Mesodermal cell (in vitro differentiated cells): ENCODE measurements around the gene NKG7. TPM values are rescaled to one million over a fixed set of nuclear protein-coding genes. Genes with fewer than 3 reads are reported as not detected.
"Not testable (repeated sequence)": the region's sequence is repeated elsewhere in the genome, so short reads cannot be mapped to it uniquely, and the experiment has no call there.

Source experiments
- H3K27ac ChIP-seq: 2 replicates; pipeline ENCODE4 v1.7.0; 2013; ENCODE audit warnings: mild to moderate bottlenecking, low read depth, low read length, moderate library complexity; ENCODE audit not compliant: severe bottlenecking
- H3K36me3 ChIP-seq: 2 replicates; pipeline ENCODE4 v1.7.1; 2013; ENCODE audit warnings: mild to moderate bottlenecking, low read length, moderate library complexity; ENCODE audit not compliant: control insufficient read depth, insufficient read depth
- H3K4me1 ChIP-seq: one replicate; pipeline ENCODE4 v1.7.1; 2013; ENCODE audit warnings: mild to moderate bottlenecking, low read length; ENCODE audit not compliant: insufficient read depth, control insufficient read depth, poor library complexity, severe bottlenecking
- H3K4me3 ChIP-seq: 2 replicates; pipeline ENCODE4 v1.7.0; 2013; ENCODE audit warnings: low read length, control low read depth, mild to moderate bottlenecking; ENCODE audit not compliant: insufficient read depth, poor library complexity, severe bottlenecking; ENCODE audit errors: extremely low read depth
- H3K9me3 ChIP-seq: 2 replicates; pipeline ENCODE4 v1.7.1; 2013; ENCODE audit warnings: mild to moderate bottlenecking, low read length, moderate library complexity; ENCODE audit not compliant: control insufficient read depth
- WGBS, 2 experiments: methylation state at CpG; one replicate each; pipeline ENCODE4 v1.1.5; 2013; ENCODE audit warnings: missing lambda C conversion rate in 2 of 2; ENCODE audit not compliant: insufficient coverage in 2 of 2; 5-methylcytosine and 5-hydroxymethylcytosine counted together
- polyA plus RNA-seq, 2 experiments: library from polyadenylated mRNA; stranded (reverse); fragments of 50-300 nt; gene quantifications; one replicate each; pipeline ENCODE4 v1.2.3, GENCODE V29; 2013

Gene NKG7, protein sequence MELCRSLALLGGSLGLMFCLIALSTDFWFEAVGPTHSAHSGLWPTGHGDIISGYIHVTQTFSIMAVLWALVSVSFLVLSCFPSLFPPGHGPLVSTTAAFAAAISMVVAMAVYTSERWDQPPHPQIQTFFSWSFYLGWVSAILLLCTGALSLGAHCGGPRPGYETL
- polyA plus RNA-seq (2013, experiment 1 of 2), result not detected
- polyA plus RNA-seq (2013, experiment 2 of 2), result not detected

- no peak within 1 kb of the TSS for H3K4me3 ChIP-seq
- no peaks in the 10 kb centered on the region for H3K9me3 ChIP-seq
- H3K4me1 ChIP-seq, result peaks cover 12% of the 10 kb centered on the region
These were observed at the start of gene NKG7 for GRCh38 chr19:51372649-51373504. Gene NKG7, minus strand, starts transcription at chr19:51372654. Its CDS starts 119 bp downstream, at chr19:51372535.

DNA sequence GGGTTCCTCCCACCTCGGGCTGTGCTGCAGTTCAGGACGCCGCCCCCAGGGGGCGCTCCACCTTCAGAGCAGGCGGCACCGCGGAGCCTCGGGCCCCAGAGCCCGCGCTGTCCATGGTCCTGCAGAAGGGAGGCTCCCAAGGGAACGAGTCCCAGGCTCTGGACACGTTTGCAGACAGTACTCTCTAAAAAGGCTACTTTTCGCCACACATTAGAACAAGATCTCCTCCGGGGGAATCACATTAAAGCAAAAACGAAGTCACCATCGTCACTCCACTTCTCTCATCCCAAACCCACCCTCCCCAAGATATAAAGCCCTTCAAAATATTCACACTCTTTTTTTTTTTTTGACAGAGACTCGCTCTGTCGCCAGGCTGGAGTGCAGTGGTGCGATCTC is 49.6 kb upstream of the NKG7 start:
- Histone ChIP-seq H3K9me3 (no peaks in the 10 kb centered on the region), H3K4me3 (no peak overlapping the region), H3K4me1 (no peaks in the 10 kb centered on the region), H3K36me3 (no peaks in the 10 kb centered on the region), H3K27ac (no peak overlapping the region)
- 1 to 12% methylated on average over 11 to 16 of the region's 19 CpGs for WGBS, 2 experiments

More at GRCh38 chr19:51372649-51373504, at the start of gene NKG7:
- Histone ChIP-seq H3K27ac (no peak within 1 kb of the TSS), H3K36me3 (no peaks in the 10 kb centered on the region)
- WGBS, 2 experiments, result 80 to 89% methylated on average over 1 of the region's 9 CpGs

- 5 to 28% methylated on average over 15 to 28 of the region's 39 CpGs for WGBS, 2 experiments
- H3K9me3 ChIP-seq, result no peaks in the 10 kb centered on the region
- H3K4me3 ChIP-seq, result no peak overlapping the region
- no peak overlapping the region for H3K27ac ChIP-seq
- no peaks in the 10 kb centered on the region for H3K4me1 ChIP-seq
- H3K36me3 ChIP-seq, result no peaks in the 10 kb centered on the region
These were observed 49.0 kb upstream of the NKG7 start for GRCh38 chr19:51421229-51422052.

DNA sequence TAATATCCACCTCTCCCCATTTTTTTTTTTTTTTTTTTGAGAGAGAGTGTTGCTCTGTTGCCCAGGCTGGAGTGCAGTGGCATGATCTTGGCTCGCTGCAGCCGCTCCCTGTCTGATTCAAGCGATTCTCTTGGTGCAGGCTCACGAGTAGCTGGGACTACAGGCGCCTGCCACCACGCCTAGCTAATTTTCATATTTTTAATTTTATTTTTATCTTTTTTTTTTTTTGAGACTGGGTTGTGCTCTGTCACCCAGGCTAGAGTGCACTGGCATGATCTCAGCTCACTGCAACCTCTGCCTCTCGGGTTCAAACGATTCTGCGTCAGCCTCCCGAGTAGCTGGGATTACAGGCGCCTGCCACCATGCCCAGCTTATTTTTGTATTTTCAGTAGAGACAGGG is 48.1 kb upstream of the NKG7 start:
- not testable (repeated sequence) for H3K27ac ChIP-seq, H3K4me1 ChIP-seq, H3K36me3 ChIP-seq, H3K4me3 ChIP-seq, H3K9me3 ChIP-seq
- WGBS, 2 experiments, result 91 to 94% methylated on average over 8 to 9 of the region's 11 CpGs

DNA sequence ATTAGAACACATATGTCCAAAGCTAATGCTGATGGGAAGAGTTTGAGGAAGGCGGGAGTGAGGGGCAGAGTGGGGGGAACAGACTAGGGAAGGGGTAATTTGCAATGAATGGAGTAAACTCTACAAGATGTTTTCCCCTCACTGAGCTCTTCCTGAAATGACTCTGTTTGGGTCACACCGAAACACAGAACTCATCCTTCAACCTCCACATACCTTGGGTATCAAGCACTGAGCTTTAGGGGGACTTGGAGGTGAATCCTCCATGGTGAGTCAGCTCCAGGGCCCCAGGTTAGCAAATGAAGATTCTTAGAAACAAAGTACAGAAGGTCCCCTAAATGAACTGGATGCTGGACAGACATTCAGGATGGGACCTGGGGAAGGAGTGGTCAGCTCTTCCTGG is 46.3 kb upstream of the NKG7 start:
- H3K27ac ChIP-seq, result no peak overlapping the region

DNA sequence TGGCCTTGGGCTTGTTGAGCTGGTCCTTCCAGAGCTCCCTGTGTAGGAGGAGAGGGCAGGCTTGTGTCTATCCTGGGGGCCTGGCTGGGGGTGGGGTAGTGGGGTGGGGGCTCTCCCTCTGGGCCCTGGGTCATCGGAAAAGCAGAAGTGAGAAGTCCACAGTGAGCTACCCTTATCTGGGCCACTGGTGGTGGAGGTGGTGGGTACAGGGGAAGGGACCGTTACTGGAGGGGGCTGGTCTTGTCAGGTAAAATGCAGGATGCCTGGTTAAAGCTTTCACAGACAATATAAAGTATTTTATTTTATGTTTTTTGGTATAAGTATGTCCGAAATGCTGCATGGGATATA is 45.3 kb upstream of the NKG7 start:
- no peaks in the 10 kb centered on the region for H3K36me3 ChIP-seq
- no peaks in the 10 kb centered on the region for H3K9me3 ChIP-seq
- no peaks in the 10 kb centered on the region for H3K4me1 ChIP-seq
- WGBS, 2 experiments, result no CpG with 5 or more reads among the region's 3 CpGs
- no peak overlapping the region for H3K27ac ChIP-seq
- no peak overlapping the region for H3K4me3 ChIP-seq

More for the DNA sequence above, 46.3 kb upstream of the NKG7 start:
- Histone ChIP-seq H3K36me3 (no peaks in the 10 kb centered on the region), H3K9me3 (no peaks in the 10 kb centered on the region), H3K4me1 (no peaks in the 10 kb centered on the region), H3K4me3 (no peak overlapping the region)
- 83% methylated on average over 1 of the region's 2 CpGs; no CpG with 5 or more reads in 1 of the 2 experiments for WGBS, 2 experiments

DNA sequence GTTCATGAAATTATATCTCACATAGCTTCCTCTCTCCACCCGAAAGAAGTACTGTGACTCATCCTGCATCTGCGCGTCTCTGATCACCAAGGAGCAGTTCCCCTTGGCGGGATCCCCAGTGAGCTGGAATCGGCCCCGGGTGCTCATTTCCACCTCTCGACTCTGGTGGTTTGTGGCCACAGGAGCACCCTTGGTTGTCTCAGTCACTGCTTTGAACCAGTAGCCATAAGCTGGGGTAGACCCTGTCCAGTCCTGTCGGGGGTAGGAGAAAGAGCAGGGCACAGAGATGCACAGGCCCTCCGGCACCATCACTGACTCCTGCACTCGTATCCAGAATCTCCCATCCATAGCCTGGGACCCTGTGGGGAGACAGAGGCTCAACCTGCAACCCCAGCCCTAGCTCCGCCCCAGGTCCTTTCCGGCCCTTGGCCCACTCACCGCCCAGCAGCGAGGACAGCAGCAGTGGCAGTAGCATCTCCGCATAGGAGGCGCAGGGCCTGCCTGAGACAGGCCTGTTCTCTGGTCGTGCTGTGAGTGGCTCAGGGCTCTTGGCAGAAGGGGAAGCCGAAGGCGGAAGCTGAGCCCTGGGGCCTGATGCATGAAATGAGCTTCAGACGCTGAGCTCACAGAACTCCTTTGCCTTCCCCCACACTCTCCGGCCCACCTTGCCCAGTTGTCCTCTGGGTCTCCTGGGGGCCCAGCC is 44.8 kb upstream of the NKG7 start, which contains the start of gene SIGLEC10:
TSS of gene SIGLEC10 (minus strand) at position 536 of the 703 bp plus-strand sequence. CDS start at position 475, 61 bp downstream.
- H3K4me3 ChIP-seq, result no peak within 1 kb of the TSS
- H3K36me3 ChIP-seq, result no peaks in the 10 kb centered on the region
- WGBS, 2 experiments, result 86 to 87% methylated on average over 19 to 20 of the region's 21 CpGs
- H3K9me3 ChIP-seq, result no peaks in the 10 kb centered on the region
- no peak within 1 kb of the TSS for H3K27ac ChIP-seq
- H3K4me1 ChIP-seq, result no peaks in the 10 kb centered on the region

GRCh38 chr19:51416422-51416821 is 44.0 kb upstream of the NKG7 start:
- H3K36me3 ChIP-seq, H3K9me3 ChIP-seq, H3K27ac ChIP-seq, H3K4me3 ChIP-seq, H3K4me1 ChIP-seq: not testable (repeated sequence)
- 64 to 95% methylated on average over 3 to 5 of the region's 15 CpGs for WGBS, 2 experiments

DNA sequence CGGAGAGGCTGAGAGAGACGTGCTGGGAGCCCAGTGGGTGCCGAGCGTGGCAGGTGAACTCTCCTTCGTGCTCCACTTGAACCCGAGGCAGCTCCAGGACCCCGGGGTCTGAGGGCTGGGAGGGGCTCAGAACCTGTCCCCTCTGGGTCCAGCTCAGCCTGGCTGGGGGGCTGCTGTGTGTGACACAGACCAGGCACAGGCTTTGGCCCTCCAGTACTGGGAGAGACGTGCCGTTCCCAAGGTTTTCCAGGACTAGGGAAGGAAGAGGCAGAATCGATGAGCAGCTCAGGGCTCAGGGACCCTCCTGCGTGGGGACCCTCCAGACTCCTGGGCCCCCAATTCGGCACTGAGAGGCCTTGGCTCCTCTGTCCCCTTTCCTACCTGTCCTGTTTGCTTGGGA is 42.7 kb upstream of the NKG7 start:
- H3K4me3 ChIP-seq, result no peak overlapping the region
- no peaks in the 10 kb centered on the region for H3K36me3 ChIP-seq
- WGBS, 2 experiments, result 91 to 92% methylated on average over 7 to 9 of the region's 12 CpGs
- no peak overlapping the region for H3K27ac ChIP-seq
- no peaks in the 10 kb centered on the region for H3K9me3 ChIP-seq
- H3K4me1 ChIP-seq, result no peaks in the 10 kb centered on the region
